ENCODE measurements around the gene TEDC1.

TEDC1 gene

DNA sequence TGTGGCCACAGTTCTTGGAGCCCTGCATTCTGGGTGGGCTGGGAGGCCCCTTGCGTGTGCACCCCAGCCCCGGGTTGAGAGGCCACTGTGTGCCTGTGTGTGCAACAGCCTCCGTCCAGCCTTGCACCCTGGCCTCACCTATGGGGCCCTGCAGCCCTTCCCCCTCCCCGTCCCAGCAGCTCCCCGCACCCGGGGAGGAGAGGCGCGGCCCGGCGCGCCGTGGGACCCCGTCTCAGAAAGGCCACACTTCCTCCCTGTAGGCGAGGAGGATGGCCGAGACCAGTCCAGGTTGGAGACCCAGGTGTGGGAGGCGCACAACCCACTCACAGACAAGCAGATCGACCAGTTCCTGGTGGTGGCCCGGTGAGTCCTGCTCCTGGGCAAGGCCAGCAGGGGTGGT lies 33.0 kb upstream of the TEDC1 start:
- DNase-seq (ENCODE audit: low read depth in 3 of 3) = no peak

DNA sequence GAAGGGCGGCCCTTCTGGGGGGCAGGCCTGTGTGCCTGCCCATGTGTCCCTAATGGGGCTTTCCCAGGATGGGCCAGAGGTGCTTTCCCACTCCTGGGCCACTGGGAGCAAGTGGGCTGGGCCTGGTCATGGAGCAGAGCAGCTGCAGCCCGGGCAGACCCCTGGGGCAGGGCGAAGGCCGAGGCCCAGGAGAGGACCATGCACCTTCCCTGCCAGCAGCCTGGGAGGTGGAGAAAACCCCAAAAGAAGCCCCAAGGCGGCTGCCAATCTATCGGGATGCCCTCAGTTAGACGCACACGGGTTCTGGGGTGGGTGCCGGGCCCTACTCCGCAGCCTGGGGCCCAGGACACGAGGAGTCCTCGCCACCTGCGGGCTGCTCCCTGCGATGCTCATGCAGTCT lies 32.5 kb upstream of the TEDC1 start:
- no peak for DNase-seq (ENCODE audit: low read depth in 3 of 3)

- DNase-seq (ENCODE audit: low read depth in 3 of 3) = no peak
These were observed 30.9 kb upstream of the TEDC1 start for GRCh38 chr14:105460116-105460515.

DNA sequence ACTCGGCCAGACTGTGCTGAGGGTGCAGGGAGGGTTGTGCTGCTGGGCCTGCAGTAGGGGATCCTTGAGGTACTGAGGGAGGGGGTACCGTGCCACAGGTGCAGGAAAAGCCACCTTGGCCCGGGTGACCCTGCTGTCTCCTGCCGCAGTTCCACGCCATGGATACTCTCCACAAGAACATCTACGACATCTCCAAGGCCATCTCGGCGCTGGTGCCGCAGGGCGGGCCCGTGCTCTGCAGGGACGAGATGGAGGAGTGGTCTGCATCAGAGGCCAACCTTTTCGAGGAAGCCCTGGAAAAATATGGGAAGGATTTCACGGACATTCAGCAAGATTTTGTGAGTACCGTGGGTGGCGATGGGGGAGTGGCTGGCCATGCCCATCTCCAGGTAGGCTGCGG lies 30.4 kb upstream of the TEDC1 start:
- DNase-seq (ENCODE audit: low read depth in 3 of 3) = no peak

DNA sequence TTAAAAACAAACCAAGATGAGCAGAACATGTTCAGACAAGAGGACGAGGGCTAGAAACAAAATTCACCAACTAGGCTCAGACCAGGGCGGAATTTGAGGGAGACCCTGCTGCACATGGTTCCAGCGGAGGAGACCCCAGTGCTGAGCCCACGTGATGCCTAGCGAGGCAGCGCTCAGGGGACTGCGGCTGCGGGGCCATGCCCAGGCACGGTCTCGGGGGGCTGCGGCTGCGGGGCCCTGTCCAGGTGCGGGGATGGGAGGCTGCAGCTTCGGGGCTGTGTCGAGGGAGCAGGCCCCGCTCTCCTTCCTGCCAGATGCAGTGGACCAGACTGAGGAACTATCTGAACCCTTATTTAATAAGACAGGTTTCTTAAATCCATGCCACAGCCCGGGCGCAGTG lies 29.1 kb upstream of the TEDC1 start:
- no peak for DNase-seq (ENCODE audit: low read depth in 3 of 3)

DNA sequence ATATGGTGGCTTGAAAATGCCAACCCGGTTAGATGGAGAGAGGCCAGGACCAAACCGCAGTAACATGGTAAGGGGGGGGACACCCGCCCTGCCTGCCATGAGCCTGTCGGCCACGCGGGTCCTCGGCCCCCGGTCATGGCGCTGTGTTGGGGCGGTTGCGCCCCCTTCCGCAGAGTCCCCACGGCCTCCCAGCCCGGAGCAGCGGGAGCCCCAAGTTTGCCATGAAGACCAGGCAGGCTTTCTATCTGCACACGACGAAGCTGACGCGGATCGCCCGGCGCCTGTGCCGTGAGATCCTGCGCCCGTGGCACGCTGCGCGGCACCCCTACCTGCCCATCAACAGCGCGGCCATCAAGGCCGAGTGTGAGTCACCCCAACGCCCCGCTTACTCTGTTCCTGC lies 26.5 kb upstream of the TEDC1 start:
- DNase-seq (ENCODE audit: low read depth in 3 of 3) = no peak

DNA sequence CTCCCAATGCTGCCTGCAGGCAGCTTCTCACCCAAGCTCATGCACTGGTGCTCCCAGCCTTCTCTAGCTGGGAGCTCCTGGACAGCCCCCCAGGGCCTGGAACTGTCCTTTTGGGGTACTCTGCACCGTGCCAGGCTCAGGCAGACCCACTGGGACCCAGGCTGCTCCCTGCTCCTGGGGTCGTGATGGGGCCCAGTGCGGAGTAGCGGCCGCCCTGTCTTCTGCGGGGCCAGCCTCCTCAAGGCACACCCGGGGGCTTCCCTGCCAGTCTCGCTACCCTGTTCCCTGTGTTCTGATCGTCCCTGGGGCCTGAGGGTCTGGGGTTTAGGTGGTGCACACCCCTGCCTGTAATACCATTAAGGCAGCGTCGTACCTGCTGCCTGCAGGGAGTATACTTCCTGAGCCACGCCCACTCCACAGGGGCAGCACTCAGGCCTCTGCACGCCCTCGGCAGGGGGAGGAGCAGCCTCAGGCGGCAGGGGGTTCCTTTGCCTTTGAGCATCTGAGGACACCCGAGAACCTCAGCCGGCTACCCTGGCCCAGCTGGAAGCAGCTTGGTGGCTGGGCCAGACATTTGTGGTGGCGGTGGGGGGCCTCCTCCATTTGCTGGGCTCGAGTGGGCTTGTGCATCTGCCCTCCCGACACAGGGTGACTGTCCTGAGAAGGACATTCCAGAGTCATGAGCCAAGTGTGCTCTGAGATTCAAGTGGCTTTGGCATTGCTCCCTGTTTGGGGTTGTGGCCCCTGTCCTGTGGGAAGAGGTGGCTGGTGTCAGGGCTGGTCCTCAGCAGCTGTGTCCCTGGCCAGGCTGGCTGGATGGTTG lies 25.6 kb upstream of the TEDC1 start:
- DNase-seq (ENCODE audit: low read depth in 3 of 3) = no peak

GRCh38 chr14:105466531-105467248 lies 24.4 kb upstream of the TEDC1 start:
- no peak for DNase-seq (ENCODE audit: low read depth in 3 of 3)

DNA sequence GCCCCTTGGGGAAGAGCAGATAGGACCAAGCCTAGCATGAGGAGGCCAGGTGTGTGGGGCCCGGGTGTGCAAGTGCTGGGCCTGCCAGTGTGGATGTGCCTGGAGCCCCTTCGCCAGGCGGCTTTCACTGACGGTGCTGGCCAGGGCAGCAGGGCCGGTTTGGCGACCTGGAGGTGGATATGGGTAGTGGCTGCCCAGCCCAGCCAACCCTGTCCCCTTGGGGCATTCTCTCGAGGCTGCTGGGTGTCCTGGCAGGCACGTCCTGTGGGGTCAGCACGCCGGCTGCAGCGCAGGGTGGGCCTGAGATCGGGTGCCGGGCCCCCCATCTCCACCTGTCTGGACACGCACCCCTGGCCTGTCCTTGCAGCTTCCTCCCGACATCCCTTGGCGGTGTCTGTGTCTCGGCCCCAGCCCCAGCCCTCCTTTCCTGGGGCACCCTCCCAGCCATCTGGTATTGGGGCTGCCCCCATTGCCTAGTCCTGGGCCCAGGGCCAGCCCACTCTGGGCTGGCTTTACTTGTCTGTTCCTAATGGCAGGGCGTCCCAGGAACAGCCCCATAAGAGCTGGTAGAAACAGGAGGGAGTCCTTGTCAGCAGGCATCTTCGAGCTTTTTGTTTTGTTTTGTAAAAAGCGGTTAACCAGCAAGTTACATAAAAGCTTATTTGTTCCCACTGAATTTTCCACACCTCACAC lies 23.7 kb upstream of the TEDC1 start:
- no peak for DNase-seq (ENCODE audit: low read depth in 3 of 3)

DNA sequence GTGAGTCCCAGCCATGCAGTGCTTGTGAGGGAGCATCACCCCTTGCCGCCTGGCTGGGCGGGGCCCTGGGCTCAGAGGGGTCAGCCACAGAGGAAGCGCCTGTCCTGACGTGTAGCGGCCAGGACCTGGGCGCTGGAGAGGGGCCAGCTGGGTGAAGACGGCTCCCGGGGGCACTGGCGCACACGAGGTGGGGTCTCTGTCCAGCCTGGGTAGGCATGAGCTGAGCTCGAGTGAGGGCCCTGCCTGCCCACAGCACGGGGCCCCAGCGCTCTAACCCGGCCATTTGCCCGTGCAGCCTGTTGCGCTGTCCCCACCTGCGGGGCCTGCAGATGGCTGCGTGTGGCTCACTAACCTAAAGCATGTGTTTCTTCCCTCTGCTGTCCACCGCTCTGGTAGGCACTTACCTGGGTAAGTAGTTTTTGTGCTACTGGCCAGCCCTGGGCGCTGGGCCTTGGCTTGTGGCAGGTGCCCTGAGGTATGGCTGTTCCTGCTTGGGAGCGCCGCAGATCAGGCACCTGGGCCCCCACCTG lies 23.0 kb upstream of the TEDC1 start:
- no peak for DNase-seq (ENCODE audit: low read depth in 3 of 3)

- DNase-seq (ENCODE audit: low read depth in 3 of 3) = no peak
These were observed 22.3 kb upstream of the TEDC1 start for GRCh38 chr14:105468621-105469241.

DNA sequence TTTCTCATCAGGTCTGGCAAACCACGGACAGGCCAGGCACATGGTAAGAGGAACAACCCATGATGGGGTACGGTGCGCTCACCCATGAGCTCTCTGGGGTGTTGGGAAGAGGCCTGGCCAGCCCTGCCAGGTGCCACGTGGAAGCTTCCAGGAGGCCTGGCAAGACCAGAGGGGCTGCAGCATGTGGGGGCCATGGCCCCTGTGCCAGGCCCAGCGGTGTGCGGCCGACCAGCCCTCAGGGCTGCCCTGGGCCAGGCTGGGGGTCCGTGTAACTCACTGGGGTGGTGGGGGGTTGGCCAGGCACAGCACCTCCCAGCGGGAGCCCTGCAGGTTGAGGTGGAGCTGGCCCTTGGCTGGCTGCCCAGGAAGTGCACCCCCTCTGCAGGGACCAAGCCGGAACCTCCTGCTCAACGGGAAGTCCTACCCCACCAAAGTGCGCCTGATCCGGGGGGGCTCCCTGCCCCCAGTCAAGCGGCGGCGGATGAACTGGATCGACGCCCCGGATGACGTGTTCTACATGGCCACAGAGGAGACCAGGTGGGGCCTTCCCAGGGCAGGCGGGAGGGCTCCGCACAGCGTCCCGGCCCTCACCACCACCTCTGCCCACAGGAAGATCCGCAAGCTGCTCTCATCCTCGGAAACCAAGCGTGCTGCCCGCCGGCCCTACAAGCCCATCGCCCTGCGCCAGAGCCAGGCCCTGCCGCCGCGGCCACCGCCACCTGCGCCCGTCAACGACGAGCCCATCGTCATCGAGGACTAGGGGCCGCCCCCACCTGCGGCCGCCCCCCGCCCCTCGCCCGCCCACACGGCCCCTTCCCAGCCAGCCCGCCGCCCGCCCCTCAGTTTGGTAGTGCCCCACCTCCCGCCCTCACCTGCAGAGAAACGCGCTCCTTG lies 21.3 kb upstream of the TEDC1 start:
- no peak for DNase-seq (ENCODE audit: low read depth in 3 of 3)

DNA sequence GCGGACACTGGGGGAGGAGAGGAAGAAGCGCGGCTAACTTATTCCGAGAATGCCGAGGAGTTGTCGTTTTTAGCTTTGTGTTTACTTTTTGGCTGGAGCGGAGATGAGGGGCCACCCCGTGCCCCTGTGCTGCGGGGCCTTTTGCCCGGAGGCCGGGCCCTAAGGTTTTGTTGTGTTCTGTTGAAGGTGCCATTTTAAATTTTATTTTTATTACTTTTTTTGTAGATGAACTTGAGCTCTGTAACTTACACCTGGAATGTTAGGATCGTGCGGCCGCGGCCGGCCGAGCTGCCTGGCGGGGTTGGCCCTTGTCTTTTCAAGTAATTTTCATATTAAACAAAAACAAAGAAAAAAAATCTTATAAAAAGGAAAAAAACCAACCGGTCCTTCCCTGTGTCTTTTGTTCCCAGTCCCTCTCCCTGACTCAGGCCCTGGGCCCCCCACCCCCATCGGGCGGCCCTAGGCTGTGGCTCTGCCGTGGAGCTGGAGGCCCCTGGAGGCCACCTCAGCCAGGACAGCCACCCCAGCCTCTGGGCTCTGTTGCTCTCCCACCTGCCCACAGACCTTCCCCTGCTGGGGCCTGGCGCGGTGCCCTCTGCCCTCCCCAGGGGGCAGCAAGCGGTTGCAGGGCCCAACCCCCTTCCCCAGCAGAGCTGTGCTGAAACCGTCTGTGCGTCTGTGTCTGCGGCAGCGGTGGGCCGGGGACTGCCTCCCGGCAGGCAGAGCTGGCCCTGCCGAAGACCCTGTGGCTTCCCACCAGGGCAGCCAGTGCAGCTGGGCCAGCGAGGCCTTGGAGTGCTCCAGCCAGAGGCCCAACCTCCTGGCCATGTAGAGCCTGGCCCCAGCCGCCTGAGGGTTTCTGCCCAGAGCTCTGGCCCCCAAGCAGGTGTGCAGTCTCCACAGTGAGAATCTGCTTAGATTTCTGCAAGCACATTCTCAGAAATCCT lies 20.4 kb upstream of the TEDC1 start:
- no peak for DNase-seq (ENCODE audit: low read depth in 3 of 3)

DNA sequence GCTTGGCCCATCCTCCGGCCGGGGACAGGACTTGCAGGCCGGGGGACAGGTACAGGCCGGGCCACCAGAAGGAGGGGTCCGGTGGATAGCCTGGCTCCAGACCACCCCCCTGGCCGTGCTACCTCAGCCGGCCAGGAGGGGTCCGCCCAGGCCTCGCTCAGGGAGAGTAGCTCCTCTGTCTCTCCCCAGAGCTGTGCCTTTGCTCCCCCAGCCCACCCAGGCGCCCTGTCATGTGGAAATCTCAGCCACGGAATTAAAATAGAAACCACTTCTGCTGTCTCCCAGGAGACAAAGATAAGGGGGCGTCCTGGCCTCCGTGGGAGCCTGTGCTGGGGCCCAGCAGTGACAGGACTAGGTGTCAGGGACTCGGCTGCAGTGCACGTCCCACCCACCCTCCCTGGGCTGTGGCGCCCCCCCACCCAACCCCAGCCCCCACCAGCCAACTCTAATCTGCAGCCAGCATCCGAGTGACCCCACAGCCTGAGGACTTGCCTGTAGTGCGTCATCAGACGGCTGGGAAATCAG lies 19.7 kb upstream of the TEDC1 start:
- no peak for DNase-seq (ENCODE audit: low read depth in 3 of 3)

DNA sequence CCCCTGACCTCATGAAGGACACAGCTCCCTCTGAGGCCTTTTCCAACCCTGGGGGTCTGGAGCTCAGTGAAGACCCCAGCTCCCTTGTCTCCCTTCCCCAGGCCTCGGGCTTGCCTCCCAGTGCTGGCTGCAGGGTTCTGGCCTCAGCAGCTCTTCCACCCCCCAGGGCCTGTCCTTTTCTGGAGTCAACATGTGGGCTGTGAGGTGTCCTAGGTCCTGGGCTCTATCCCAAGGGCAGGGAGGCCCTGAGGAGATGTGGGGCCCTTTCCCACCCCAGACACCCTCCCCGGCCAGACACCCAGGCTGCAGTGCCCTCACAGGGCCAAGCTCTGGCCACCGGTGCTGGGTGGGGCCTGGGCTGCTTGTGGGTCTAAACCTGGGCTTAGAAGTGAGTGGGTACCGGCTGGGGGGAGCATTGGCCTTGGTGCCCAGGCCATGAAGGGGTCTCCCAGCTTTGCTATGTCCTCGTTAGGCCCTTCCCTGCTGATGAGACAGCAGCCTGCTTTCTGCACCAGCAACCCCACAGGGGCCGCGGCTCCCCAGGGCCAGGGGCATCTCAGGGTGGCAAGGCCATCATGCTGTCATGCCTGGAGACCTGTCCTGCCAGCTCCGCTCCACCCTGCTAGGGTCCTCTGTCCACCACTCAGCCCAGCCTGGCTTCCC lies 19.1 kb upstream of the TEDC1 start:
- DNase-seq (ENCODE audit: low read depth in 3 of 3) = no peak

DNA sequence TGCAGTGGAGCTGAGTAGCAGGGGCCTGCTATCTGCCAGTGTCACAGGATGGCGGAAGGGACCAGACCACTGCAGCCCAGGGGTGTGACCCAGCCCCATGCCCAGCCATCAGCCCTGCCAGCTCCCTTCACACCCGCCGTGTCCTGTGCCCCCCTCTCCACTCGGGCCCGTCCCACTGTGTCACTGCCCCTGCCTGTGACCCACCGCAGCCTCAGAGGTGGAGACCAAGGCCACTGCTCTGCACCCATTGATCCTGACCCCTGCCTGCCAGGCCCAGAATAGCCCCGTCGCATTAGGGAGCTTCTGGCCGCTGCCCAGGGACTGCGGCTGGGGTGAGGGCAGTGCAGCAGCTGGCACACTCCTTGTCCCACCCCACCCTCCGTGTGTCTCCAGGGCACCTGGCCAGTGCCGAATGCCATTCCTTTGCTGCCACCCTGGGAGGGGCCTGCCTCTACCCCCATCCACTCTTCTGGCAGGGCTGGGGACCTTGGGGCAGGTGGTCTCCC lies 18.5 kb upstream of the TEDC1 start:
- DNase-seq (ENCODE audit: low read depth in 3 of 3) = no peak

DNA sequence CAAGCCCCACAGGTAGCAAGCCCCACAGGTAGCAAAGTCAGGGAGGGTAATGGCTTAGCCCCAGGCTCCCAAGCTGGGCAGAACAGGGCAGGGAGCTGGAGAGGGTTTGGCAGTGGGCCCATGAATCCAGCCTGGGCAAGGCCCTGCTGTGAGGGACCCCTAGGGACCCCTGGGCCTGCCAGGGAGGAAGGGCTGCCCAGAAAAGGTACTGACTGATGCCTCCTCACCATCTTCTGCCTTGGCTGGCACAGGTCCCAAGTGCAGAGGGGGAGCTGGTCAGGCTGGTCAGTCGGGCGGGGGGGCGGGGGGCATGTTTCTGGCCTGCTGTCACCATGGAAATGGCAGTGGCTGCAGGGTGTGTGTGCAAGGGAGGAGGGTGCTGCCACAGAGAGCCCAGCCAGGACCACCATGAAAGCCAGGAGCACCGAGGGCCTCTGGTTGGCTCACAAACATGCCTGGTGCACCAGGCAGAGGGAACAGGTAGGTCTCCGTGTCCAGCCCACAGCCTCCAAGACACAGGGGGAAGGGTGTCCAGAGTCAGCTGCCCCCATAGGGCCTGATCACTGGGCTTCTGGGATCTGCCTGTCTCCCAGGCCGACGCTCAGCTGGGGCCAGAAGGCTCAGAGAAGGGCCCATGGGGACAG lies 17.9 kb upstream of the TEDC1 start:
- no peak for DNase-seq (ENCODE audit: low read depth in 3 of 3)

Data from stimulated activated CD4-positive, alpha-beta T cell treated with anti-CD3 and anti-CD28 coated beads, TNF-alpha, amount 100 ng/mL, for 4 hours (primary cell).